Choroid plexus epithelial cell (primary cell): Measurements from ENCODE around the gene SLC12A9.

ENCODE experiments used
- DNase-seq: peaks from one replicate; pipeline ENCODE4 v3.0.0-alpha.2; 2010; ENCODE audit warnings: low read depth
- H3K4me3 ChIP-seq: 2 replicates; pipeline ENCODE4 v1.5.1; 2011; ENCODE audit warnings: low read depth, mild to moderate bottlenecking, control low read depth, low read length, moderate library complexity
- TF ChIP-seq, protein P1 (sequence below): conservative IDR thresholded peaks from 2 replicates; pipeline ENCODE4 v1.5.1; 2011; ENCODE audit warnings: low read depth, mild to moderate bottlenecking, control low read depth, inconsistent platforms, low read length, moderate library complexity

The SLC12A9 gene

DNA sequence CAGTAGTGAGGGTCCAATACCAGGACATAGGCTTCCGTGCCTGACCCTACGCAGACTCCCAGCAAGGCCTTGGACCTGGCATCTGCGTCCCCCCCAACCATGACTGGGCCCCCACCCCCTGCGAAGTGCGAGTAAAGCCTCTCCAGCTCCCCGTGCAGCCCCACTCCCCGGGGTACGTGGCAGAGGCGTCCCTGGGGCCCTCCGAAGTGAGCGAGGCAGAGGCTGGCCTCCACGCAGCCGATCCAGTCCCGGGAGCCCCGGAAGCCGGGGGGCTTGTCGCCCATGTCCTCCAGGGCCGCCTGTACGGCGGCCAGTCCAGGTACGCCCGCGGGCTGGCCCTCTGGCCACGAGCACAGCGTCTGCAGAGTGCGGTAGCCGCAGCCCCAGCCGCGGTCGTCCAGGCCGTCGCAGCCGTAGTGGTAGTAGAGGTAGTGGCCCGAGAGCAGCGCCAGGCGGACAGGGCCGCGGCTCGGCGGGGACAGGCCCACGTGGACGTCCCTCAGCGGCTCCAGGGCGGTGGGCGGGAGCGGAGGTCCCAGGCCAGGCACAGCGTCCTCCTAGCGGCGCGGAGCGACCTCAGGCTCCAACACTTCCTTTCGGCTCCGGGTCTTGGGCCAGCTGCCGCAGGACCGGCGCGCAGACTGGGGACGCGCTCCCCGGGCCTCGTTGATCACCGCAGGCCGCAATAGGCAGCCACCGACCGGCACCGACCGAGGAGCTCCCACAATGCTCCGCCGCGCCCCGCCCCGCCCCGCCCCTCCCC, 36.7 kb downstream of the SLC12A9 start, which contains the start of gene UFSP1:
TSS of gene UFSP1 (minus strand) at position 728 of the 763 bp plus-strand sequence. CDS start at position 284, 444 bp downstream.
- no peak for DNase-seq
- TF ChIP-seq, protein P1, sequence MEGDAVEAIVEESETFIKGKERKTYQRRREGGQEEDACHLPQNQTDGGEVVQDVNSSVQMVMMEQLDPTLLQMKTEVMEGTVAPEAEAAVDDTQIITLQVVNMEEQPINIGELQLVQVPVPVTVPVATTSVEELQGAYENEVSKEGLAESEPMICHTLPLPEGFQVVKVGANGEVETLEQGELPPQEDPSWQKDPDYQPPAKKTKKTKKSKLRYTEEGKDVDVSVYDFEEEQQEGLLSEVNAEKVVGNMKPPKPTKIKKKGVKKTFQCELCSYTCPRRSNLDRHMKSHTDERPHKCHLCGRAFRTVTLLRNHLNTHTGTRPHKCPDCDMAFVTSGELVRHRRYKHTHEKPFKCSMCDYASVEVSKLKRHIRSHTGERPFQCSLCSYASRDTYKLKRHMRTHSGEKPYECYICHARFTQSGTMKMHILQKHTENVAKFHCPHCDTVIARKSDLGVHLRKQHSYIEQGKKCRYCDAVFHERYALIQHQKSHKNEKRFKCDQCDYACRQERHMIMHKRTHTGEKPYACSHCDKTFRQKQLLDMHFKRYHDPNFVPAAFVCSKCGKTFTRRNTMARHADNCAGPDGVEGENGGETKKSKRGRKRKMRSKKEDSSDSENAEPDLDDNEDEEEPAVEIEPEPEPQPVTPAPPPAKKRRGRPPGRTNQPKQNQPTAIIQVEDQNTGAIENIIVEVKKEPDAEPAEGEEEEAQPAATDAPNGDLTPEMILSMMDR, result no peak
- peak within 1 kb of the TSS; percentile 81 for H3K4me3 ChIP-seq

DNA sequence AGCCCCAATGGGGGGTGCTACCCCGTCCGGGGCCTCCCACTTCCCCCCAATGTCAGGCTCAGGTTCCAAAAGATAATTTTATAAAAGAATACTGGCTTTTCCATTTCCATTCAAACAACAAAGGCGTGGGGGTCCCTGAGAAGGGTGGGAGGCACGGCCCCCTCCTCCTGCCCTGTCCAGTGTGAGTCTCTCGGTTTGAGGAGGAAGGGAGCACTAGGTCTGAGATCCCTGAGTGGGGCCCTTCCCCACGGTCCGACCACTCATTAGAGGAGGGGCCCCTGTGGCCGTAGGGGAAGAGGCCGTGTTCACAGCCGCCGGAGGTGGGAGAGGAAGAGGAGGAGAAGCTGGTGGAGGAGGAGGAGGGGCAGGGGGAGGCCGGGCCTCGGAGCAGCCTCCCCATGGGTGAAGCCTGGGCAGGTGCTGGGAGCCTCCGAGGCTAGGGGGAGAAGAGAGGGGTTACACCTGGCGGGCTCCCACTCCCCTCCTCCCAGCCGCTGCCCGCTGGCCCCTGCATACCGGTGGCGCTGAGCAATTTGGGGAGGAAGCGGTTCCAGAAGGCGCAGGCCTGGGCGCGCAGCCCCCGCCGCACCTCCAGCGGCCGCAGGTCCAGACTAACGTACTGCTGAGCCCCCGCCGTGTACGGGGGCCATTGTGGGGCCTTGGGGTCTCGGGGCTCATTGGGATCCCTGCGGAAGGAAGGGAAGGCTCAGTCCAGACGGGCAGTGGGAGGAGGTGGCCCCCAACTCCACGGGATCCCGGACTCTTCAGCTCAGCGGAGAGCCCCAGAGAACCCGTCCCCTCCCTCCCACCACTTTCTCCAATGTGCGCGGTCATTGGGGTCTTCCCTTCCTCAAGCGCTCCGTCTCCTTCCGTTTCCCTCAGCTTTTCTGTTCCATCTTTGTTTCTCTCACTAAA, 38.4 kb downstream of the SLC12A9 start:
- TF ChIP-seq, protein P1, result no peak
- H3K4me3 ChIP-seq, result peak overlapping the region; percentile 63
- no peak for DNase-seq

- no peak for DNase-seq
- H3K4me3 ChIP-seq, result no peak overlapping the region
- TF ChIP-seq, protein P1, result no peak
Observed at GRCh38 chr7:100891568-100892247, 39.2 kb downstream of the SLC12A9 start.

DNA sequence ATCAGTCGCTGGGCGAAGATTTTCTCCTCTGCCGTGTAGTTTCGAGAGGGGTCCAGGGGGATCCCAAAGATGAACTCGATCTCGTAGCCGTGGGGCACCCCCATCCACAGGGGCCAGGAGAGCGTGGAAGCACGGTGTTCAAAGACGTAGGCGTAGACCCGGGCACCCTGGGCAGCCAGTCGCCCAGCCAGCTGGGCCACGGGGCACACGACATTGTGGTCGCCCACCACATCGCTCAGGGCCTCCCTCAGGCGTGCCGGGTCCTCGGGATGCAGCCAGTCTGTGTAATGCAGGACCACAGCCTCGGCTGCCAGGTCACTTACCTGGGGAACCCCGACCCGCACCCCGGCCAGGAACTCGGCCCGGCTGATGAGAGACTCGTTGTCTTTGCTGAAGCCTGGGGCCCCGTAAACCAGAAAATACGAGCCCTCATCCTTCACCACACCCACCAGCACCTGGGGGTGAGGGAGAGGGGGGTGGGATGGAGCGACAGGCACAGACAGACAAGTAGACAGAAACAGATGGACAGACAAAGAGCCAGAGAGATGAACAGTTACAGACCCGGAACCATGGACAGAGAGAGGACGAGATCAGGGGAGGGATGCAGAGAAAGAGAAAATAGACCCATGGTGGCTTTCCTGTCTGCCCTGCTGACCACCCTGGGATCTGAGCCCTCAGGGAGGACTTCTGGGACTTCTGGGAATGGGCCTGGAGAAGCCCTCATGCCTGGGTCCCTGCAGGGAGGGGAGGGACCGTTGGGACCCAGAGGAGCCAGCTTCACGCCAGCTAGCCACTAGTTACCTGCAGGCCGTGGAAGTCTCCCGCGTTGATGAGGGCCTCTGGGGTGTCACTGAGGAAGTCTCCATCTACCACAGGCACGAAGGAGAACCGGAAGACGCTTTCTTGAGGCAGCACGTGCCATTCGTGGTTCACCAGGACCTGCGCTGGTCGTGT, 40.1 kb downstream of the SLC12A9 start:
- no peak for DNase-seq

DNA sequence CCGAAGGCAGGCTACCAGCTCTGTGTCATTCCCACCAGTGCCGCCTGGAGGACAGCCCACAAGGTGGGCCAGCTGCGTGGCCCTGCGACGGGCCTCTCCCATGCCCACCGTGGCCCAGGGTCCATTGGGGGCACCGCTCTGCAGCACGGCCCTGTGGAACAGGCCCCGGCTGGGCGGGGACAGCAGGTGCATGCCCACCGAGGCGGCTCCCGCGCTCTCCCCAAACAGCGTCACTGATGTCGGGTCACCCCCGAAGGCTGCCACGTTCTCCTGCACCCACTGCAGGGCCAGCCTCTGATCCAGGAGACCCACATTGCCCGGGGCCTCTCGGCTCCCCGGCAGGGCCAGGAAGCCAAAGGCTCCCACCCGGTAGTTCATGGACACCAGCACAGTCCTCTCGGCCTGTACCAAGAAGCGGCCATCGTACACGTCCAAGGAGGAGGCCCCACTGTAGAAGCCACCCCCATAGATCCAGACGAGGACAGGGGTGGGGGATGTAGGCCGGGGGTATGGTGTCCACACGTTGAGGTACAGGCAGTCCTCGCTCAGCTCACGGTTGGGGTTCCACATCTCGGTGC, 40.9 kb downstream of the SLC12A9 start:
- no peak for DNase-seq
- TF ChIP-seq, protein P1, result no peak
- H3K4me3 ChIP-seq, result no peak overlapping the region

More for the DNA sequence above, 40.1 kb downstream of the SLC12A9 start:
- no peak overlapping the region for H3K4me3 ChIP-seq
- TF ChIP-seq, protein P1, result no peak
